Mesenchymal stem cell (in vitro differentiated cells and primary cell): ENCODE measurements around the gene ZDHHC12.

ENCODE experiments used
- DNase-seq: peaks from one replicate; pipeline ENCODE4 v3.0.0-alpha.2; 2013
- H2AFZ ChIP-seq: one replicate; pipeline ENCODE4 v1.6.1; 2013; ENCODE audit warnings: low read depth, mild to moderate bottlenecking, control low read depth, inconsistent platforms, low read length, moderate library complexity
- H2AK5ac ChIP-seq: 2 replicates; pipeline ENCODE4 v1.6.1; 2013; ENCODE audit warnings: low read length, moderate library complexity, mild to moderate bottlenecking, inconsistent platforms; ENCODE audit not compliant: severe bottlenecking
- H2BK120ac ChIP-seq: one replicate; pipeline ENCODE4 v1.6.1; 2013; ENCODE audit warnings: low read depth, mild to moderate bottlenecking, inconsistent platforms, low read length, moderate library complexity
- H2BK12ac ChIP-seq, 2 experiments: one replicate each; pipeline ENCODE4 v1.6.1; 2013; ENCODE audit warnings: inconsistent platforms in 2 of 2, low read length in 2 of 2, mild to moderate bottlenecking in 2 of 2, moderate library complexity in 2 of 2, control low read depth in 1 of 2
- H2BK15ac ChIP-seq: one replicate; pipeline ENCODE4 v1.6.1; 2013; ENCODE audit warnings: mild to moderate bottlenecking, low read depth, inconsistent platforms; ENCODE audit not compliant: poor library complexity, severe bottlenecking
- H2BK5ac ChIP-seq: 2 replicates; pipeline ENCODE4 v1.6.1; 2013; ENCODE audit warnings: low read depth, mild to moderate bottlenecking, low read length, control low read depth, inconsistent platforms; ENCODE audit not compliant: poor library complexity, severe bottlenecking
- H3K14ac ChIP-seq, 2 experiments: one replicate each; pipeline ENCODE4 v1.6.1; 2013; ENCODE audit warnings: inconsistent platforms in 2 of 2, low read length in 2 of 2, control low read depth in 1 of 2, mild to moderate bottlenecking in 1 of 2, moderate library complexity in 1 of 2
- H3K18ac ChIP-seq, 2 experiments: one replicate each; pipeline ENCODE4 v1.6.1; 2013; ENCODE audit warnings: inconsistent platforms in 2 of 2, low read length in 2 of 2, control low read depth in 1 of 2, low read depth in 1 of 2, mild to moderate bottlenecking in 1 of 2
- H3K23ac ChIP-seq, 2 experiments: one replicate each; pipeline ENCODE4 v1.6.1; 2013; ENCODE audit warnings: inconsistent platforms in 2 of 2, low read length in 2 of 2, mild to moderate bottlenecking in 2 of 2, moderate library complexity in 2 of 2, control low read depth in 1 of 2
- H3K27ac ChIP-seq: 2 replicates; pipeline ENCODE4 v1.5.1; 2013; ENCODE audit warnings: mild to moderate bottlenecking, moderate library complexity, low read length, control low read depth, inconsistent platforms; ENCODE audit not compliant: poor library complexity, severe bottlenecking
- H3K27me3 ChIP-seq, 2 experiments: 2 replicates each; pipeline versions ENCODE4 v1.6.1 to v1.7.0; 2013; ENCODE audit warnings: low read length in 2 of 2, mild to moderate bottlenecking in 2 of 2, moderate library complexity in 2 of 2, control low read depth in 1 of 2, inconsistent platforms in 1 of 2; ENCODE audit not compliant: control insufficient read depth in 1 of 2, insufficient read depth in 1 of 2
- H3K36me3 ChIP-seq, 2 experiments: 2 replicates each; pipeline versions ENCODE4 v1.6.1 to v1.7.0; 2013; ENCODE audit warnings: low read length in 2 of 2, control low read depth in 1 of 2, inconsistent platforms in 1 of 2, low read depth in 1 of 2, mild to moderate bottlenecking in 1 of 2; ENCODE audit not compliant: insufficient read depth in 2 of 2, control insufficient read depth in 1 of 2
- H3K4ac ChIP-seq, 2 experiments: one replicate each; pipeline ENCODE4 v1.6.1; 2013; ENCODE audit warnings: inconsistent platforms in 2 of 2, low read length in 2 of 2, mild to moderate bottlenecking in 2 of 2, moderate library complexity in 2 of 2, control low read depth in 1 of 2, low read depth in 1 of 2
- H3K4me1 ChIP-seq: 2 replicates; pipeline ENCODE4 v1.6.1; 2013; ENCODE audit warnings: low read depth, low read length, control low read depth; ENCODE audit not compliant: control insufficient read depth, insufficient read depth
- H3K4me2 ChIP-seq: 2 replicates; pipeline ENCODE4 v1.6.1; 2013; ENCODE audit warnings: low read length, mild to moderate bottlenecking, inconsistent platforms; ENCODE audit not compliant: poor library complexity, severe bottlenecking
- H3K4me3 ChIP-seq, 2 experiments: 2 replicates each; pipeline versions ENCODE4 v1.5.1 to v1.7.0; 2013; ENCODE audit warnings: low read length in 2 of 2, mild to moderate bottlenecking in 2 of 2, control low read depth in 1 of 2, low read depth in 1 of 2; ENCODE audit not compliant: insufficient read depth in 1 of 2
- H3K79me1 ChIP-seq: replicated peaks from 2 replicates; pipeline ENCODE4 v1.6.1; 2013; ENCODE audit warnings: mild to moderate bottlenecking, control low read depth, low read length, inconsistent platforms; ENCODE audit not compliant: poor library complexity, severe bottlenecking
- H3K9ac ChIP-seq: 2 replicates; pipeline ENCODE4 v1.7.0; 2013; ENCODE audit warnings: mild to moderate bottlenecking, low read length, moderate library complexity
- H3K9me3 ChIP-seq: 2 replicates; pipeline ENCODE4 v1.7.0; 2013; ENCODE audit warnings: mild to moderate bottlenecking, low read length; ENCODE audit not compliant: control insufficient read depth
- H4K8ac ChIP-seq: one replicate; pipeline ENCODE4 v1.6.1; 2013; ENCODE audit warnings: inconsistent platforms, mild to moderate bottlenecking, low read length, moderate library complexity
- H4K91ac ChIP-seq: one replicate; pipeline ENCODE4 v1.6.1; 2013; ENCODE audit warnings: mild to moderate bottlenecking, low read length, inconsistent platforms
- WGBS: methylation state at CpG from one replicate; pipeline ENCODE4 v1.1.7; 2013; ENCODE audit warnings: mixed read lengths; 5-methylcytosine and 5-hydroxymethylcytosine counted together

Gene ZDHHC12

DNA sequence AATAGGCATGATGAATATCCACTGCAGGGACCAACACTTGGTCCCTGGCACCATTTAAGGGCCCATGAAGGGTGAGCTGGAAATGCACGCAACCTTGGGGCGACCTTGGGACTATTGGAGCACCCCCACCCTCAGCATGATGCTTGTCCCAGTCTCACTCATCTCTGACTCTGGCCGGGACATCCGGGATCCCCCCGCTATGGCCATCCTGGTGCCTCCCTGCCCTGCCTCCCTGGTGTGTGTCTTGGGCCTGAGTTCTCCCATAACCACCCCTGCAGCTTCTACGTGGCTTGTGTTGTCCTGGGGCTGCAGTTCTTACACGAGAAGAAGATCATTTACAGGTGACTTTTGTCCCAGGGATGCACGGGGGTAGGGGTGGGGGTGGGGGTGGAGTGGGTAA is 5.9 kb downstream of the ZDHHC12 start:
- H3K9me3 ChIP-seq = no peaks in the 10 kb centered on the region
- H3K18ac ChIP-seq = no peak overlapping the region
- no peak overlapping the region for H2AK5ac ChIP-seq
- no peak overlapping the region for H3K4me3 ChIP-seq
- no peak overlapping the region for H2BK5ac ChIP-seq
- H3K14ac ChIP-seq = no peak overlapping the region
- H2BK12ac ChIP-seq = no peak overlapping the region
- H4K8ac ChIP-seq = no peak overlapping the region
- peaks cover 7% of the 10 kb centered on the region for H3K4me1 ChIP-seq
- no peak overlapping the region for H3K4me2 ChIP-seq
- H2BK120ac ChIP-seq = no peak overlapping the region
- no peak overlapping the region for H2AFZ ChIP-seq
- H3K4ac ChIP-seq = no peak overlapping the region
- H4K91ac ChIP-seq = no peak overlapping the region
- no peak overlapping the region for H2BK15ac ChIP-seq
- H3K36me3 ChIP-seq = peaks cover 5 to 45% of the 10 kb centered on the region in 2 experiments
- no peak for DNase-seq
- WGBS = 93% methylated on average over 7 of the region's 8 CpGs
- H3K79me1 ChIP-seq = no peaks in the 10 kb centered on the region
- H3K27ac ChIP-seq = no peak overlapping the region
- no peak overlapping the region for H3K9ac ChIP-seq
- H3K23ac ChIP-seq = no peak overlapping the region
- H3K27me3 ChIP-seq = no peaks in the 10 kb centered on the region

DNA sequence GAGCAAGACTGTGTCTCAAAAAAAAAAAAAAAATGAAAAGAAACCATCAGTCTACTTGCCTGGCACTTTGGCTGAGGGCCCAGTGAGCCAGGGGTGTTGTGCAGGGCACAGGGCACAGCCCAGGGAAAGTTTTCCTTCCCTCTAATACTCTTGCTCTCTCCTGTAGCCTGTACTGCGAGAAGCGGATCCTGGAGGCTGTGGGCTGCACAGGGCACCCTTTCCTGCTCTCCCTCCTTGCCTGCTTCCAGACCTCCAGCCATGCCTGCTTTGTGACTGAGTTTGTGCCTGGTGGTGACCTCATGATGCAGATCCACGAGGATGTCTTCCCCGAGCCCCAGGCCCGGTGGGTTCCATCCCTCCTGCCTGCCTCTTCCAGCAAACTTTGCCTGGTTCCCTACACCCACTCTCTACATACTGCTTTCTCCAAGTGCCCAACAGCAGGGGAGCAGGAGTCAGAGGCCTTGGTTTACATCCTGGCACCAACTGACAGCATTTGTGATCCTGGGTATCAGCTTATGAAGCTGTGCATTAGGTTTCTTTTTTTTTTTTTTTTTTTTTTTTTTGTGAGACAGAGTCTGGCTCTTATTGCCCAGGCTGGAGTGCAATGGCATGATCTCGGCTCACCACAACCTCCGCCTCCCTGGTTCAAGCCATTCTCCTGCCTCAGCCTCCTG is 7.2 kb downstream of the ZDHHC12 start:
- H3K27ac ChIP-seq = no peak overlapping the region
- no peak overlapping the region for H4K91ac ChIP-seq
- H3K4me3 ChIP-seq = no peak overlapping the region
- H3K4me1 ChIP-seq = peaks cover 4% of the 10 kb centered on the region
- no peak overlapping the region for H3K18ac ChIP-seq
- no peak overlapping the region for H2BK12ac ChIP-seq
- no peak overlapping the region for H3K9ac ChIP-seq
- no peak overlapping the region for H3K23ac ChIP-seq
- H3K79me1 ChIP-seq = no peaks in the 10 kb centered on the region
- no peak overlapping the region for H3K14ac ChIP-seq
- no peak overlapping the region for H3K4me2 ChIP-seq
- H2AFZ ChIP-seq = no peak overlapping the region
- peaks cover 5 to 45% of the 10 kb centered on the region in 2 experiments for H3K36me3 ChIP-seq
- 100% methylated on average over 5 of the region's 7 CpGs for WGBS
- no peak for DNase-seq
- H3K27me3 ChIP-seq = no peaks in the 10 kb centered on the region
- H2BK120ac ChIP-seq = no peak overlapping the region
- H4K8ac ChIP-seq = no peak overlapping the region
- H2BK5ac ChIP-seq = no peak overlapping the region
- H2AK5ac ChIP-seq = no peak overlapping the region
- no peak overlapping the region for H2BK15ac ChIP-seq
- no peak overlapping the region for H3K4ac ChIP-seq
- no peaks in the 10 kb centered on the region for H3K9me3 ChIP-seq

DNA sequence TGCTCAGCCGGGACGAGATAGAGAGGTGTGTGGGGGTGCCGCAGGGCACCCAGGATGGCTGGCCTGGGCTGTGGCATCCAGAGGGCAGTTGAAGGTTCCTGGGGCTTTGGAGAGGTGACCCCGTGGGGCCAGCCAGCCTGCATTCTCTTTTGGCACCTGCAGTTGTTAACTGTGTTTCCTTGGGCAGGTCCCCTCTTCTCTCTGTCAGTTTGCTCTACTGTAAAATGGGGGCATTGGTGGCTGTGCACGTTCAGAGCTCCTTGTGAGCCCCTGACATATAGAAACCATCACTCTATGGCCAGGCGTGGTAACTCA is 8.5 kb downstream of the ZDHHC12 start:
- Histone ChIP-seq H3K4me1 (peaks cover 2% of the 10 kb centered on the region), H3K4me3 (no peak overlapping the region), H4K91ac (no peak overlapping the region), H3K36me3 (peaks cover 0 to 32% of the 10 kb centered on the region in 2 experiments), H3K23ac (no peak overlapping the region), H3K14ac (no peak overlapping the region), H3K4ac (no peak overlapping the region), H3K9ac (no peak overlapping the region), H2BK15ac (no peak overlapping the region), H3K27ac (no peak overlapping the region), H2BK5ac (no peak overlapping the region), H3K27me3 (no peaks in the 10 kb centered on the region), H2AK5ac (no peak overlapping the region), H3K18ac (no peak overlapping the region), H4K8ac (no peak overlapping the region), H3K4me2 (no peak overlapping the region), H2BK120ac (no peak overlapping the region), H2AFZ (no peak overlapping the region), H2BK12ac (no peak overlapping the region), H3K9me3 (no peaks in the 10 kb centered on the region), H3K79me1 (no peaks in the 10 kb centered on the region)
- 94% methylated on average over 6 of the region's 6 CpGs for WGBS
- no peak for DNase-seq

DNA sequence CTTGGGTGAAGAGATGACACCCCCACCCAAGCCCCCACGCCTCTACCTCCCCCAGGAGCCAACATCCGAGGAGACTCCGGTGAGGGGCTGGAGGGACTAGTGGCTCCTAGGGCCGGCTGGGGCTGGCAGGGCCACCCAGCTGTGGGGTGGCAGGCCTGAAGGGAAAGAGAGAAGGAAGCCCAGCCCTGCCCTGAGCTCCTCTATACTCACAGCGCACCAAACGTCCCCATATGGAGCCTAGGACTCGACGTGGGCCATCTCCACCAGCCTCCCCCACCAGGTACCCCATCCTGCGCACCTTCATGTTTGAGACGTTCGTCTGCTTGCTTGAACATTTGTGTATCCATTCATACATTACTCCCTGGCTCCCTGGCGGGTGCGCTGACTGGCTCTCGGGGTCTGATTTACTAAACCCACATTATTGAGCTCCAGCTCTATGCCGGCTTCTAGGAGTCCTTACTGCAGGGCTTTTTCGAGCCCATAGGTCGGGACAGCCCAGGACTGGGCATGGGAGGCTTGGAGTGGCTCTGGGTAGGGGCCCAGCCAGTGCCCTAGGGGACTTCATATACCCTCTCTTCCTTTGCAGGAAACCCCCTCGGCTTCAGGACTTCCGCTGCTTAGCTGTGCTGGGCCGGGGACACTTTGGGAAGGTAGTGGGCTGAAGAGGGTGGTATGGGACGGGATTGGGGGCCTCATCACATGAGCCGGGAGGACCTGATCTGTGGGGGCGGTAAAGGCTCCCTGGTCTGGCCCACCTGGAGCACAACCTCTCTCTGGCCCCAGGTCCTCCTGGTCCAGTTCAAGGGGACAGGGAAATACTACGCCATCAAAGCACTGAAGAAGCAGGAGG is 9.1 kb downstream of the ZDHHC12 start:
- Histone ChIP-seq H3K36me3 (peaks cover 0 to 26% of the 10 kb centered on the region in 2 experiments), H4K91ac (no peak overlapping the region), H2BK120ac (no peak overlapping the region), H2AK5ac (no peak overlapping the region), H3K27ac (no peak overlapping the region), H3K4ac (no peak overlapping the region), H3K14ac (no peak overlapping the region), H3K4me1 (no peaks in the 10 kb centered on the region), H3K18ac (no peak overlapping the region), H3K9me3 (no peaks in the 10 kb centered on the region), H4K8ac (no peak overlapping the region), H3K4me3 (no peak overlapping the region), H2BK15ac (no peak overlapping the region), H3K79me1 (no peaks in the 10 kb centered on the region), H3K9ac (no peak overlapping the region), H3K23ac (no peak overlapping the region), H3K4me2 (no peak overlapping the region), H3K27me3 (no peaks in the 10 kb centered on the region), H2BK5ac (no peak overlapping the region), H2BK12ac (no peak overlapping the region), H2AFZ (no peak overlapping the region)
- 91% methylated on average over 24 of the region's 24 CpGs for WGBS
- DNase-seq = no peak
